HCT116 (cell line): ENCODE data around the gene AGAP1. TPM values are rescaled to one million over a fixed set of nuclear protein-coding genes. Genes with fewer than 3 reads are reported as not detected.
A peak's percentile ranks its signal among the peaks of the same experiment; 100 is the strongest.

Experiments used
- ATAC-seq: fragments of 200-7000 bp; cut with Tn5 transposase; 2 replicates; pipeline ENCODE4 v1.9.1; 2020; ENCODE audit warnings: mild to moderate bottlenecking, moderate library complexity
- BruUV-seq: library from RNA; stranded (reverse); fragments of 400-500 nt; replicated peaks from 2 replicates; lab custom pipeline; 2021; lab: Mats Ljungman, UMichigan
- CTCF ChIA-PET: fragments of 300-600 bp; sonication (Branson Sonifier 250); formaldehyde crosslinking; loops from one replicate; lab custom pipeline; 2021; ENCODE audit warnings: antibody characterized with exemption; lab: Charles Lee
- POLR2A ChIA-PET: fragments of 300-600, 350-600 bp; sonication (Branson Sonifier 250); formaldehyde crosslinking; loops from one replicate; lab custom pipeline; 2021; ENCODE audit warnings: antibody characterized with exemption; lab: Charles Lee
- RAD21 ChIA-PET, 2 experiments: fragments of 300-600 bp; sonication (Branson Sonifier 250); formaldehyde crosslinking; loops; one replicate each; lab custom pipeline; 2023; ENCODE audit warnings: low total read pairs in 2 of 2; ENCODE audit not compliant: uncharacterized antibody in 2 of 2, unreplicated experiment in 2 of 2, low non-redundant PET in 1 of 2; lab: Charles Lee
- DNase-seq: peaks from one replicate; pipeline ENCODE4 v3.0.0-alpha.2; 2010; ENCODE audit warnings: low read depth, low spot score
- H2AFZ ChIP-seq: fragments of 200-600 bp; shearing (Covaris generic), sonication (generic); 2 replicates; pipeline ENCODE4 v1.6.1; 2017; ENCODE audit warnings: low read depth, mixed run types, mixed read lengths, antibody characterized with exemption, low read length; ENCODE audit not compliant: poor library complexity, severe bottlenecking
- H3K27ac ChIP-seq: 2 replicates; pipeline ENCODE4 v1.5.1; 2012; ENCODE audit warnings: low read depth, low read length
- H3K27me3 ChIP-seq: fragments of 200-600 bp; sonication (generic); 2 replicates; pipeline ENCODE4 v1.6.1; 2016; ENCODE audit warnings: mixed run types, low read length, mixed read lengths; ENCODE audit not compliant: insufficient read depth
- H3K36me3 ChIP-seq, 2 experiments: fragments of 200-500 bp in 1 of 2; fragments of 200-600 bp in 1 of 2; sonication (Bioruptor generic) in 1 of 2; sonication (generic) in 1 of 2; 2 replicates each; pipeline versions ENCODE4 v1.5.1 to v1.6.1; 2014 to 2016; ENCODE audit warnings: low read length in 2 of 2, inconsistent platforms in 1 of 2, mixed read lengths in 1 of 2, mixed run types in 1 of 2; ENCODE audit not compliant: insufficient read depth in 2 of 2, control insufficient read depth in 1 of 2
- H3K4me1 ChIP-seq, 2 experiments: fragments of 200-600 bp in 1 of 2; sonication (generic) in 1 of 2; 2 replicates each; pipeline versions ENCODE4 v1.5.1 to v1.6.1; 2012 to 2017; ENCODE audit warnings: low read length in 2 of 2, inconsistent platforms in 1 of 2, mild to moderate bottlenecking in 1 of 2, mixed read lengths in 1 of 2, mixed run types in 1 of 2, moderate library complexity in 1 of 2; ENCODE audit not compliant: insufficient read depth in 2 of 2, control insufficient read depth in 1 of 2
- H3K4me2 ChIP-seq: fragments of 200-600 bp; sonication (generic); 2 replicates; pipeline ENCODE4 v1.6.1; 2017; ENCODE audit warnings: mixed run types, low read length, mixed read lengths
- H3K4me3 ChIP-seq, 2 experiments: fragments of 200-600 bp in 1 of 2; sonication (generic) in 1 of 2; replicated peaks in 1 of 2; 2 replicates each; pipeline ENCODE4 v1.5.1; 2011 to 2016; ENCODE audit warnings: low read length in 2 of 2, control low read depth in 1 of 2, low read depth in 1 of 2, mild to moderate bottlenecking in 1 of 2, mixed read lengths in 1 of 2, mixed run types in 1 of 2
- H3K79me2 ChIP-seq: fragments of 200-600 bp; sonication (generic); 2 replicates; pipeline ENCODE4 v1.6.1; 2017; ENCODE audit warnings: mild to moderate bottlenecking, mixed run types, low read length, moderate library complexity, mixed read lengths; ENCODE audit not compliant: insufficient read depth
- H3K9ac ChIP-seq: fragments of 200-600 bp; sonication (generic); 2 replicates; pipeline ENCODE4 v1.6.1; 2016; ENCODE audit warnings: low read length, mixed read lengths
- H3K9me2 ChIP-seq: fragments of 200-600 bp; sonication (generic), shearing (Covaris generic); 2 replicates; pipeline ENCODE4 v1.6.1; 2017; ENCODE audit warnings: mixed run types, mild to moderate bottlenecking, moderate library complexity; ENCODE audit not compliant: insufficient read depth
- H3K9me3 ChIP-seq, 2 experiments: fragments of 200-500 bp in 1 of 2; fragments of 200-600 bp in 1 of 2; sonication (Bioruptor generic) in 1 of 2; sonication (generic) in 1 of 2; 2 replicates each; pipeline ENCODE4 v1.6.1; 2014 to 2017; ENCODE audit warnings: low read length in 2 of 2, mixed read lengths in 2 of 2, inconsistent platforms in 1 of 2, low read depth in 1 of 2, mild to moderate bottlenecking in 1 of 2, mixed run types in 1 of 2, moderate library complexity in 1 of 2; ENCODE audit not compliant: control insufficient read depth in 1 of 2, insufficient read depth in 1 of 2
- H4K20me1 ChIP-seq: fragments of 200-600 bp; sonication (generic), shearing (Covaris generic); 2 replicates; pipeline ENCODE4 v1.6.1; 2017; ENCODE audit warnings: mixed run types, mild to moderate bottlenecking, moderate library complexity; ENCODE audit not compliant: insufficient read depth
- ATF3 ChIP-seq: IDR thresholded peaks from 2 replicates; pipeline ENCODE4 v1.6.1; 2012
- REST ChIP-seq: IDR thresholded peaks from 2 replicates; pipeline ENCODE4 v1.6.1; 2012; ENCODE audit warnings: low read depth
- SRF ChIP-seq: IDR thresholded peaks from 2 replicates; pipeline ENCODE4 v1.6.1; 2012; ENCODE audit warnings: low read depth
- intact Hi-C: fragments of 100-400 bp; cut with micrococcal nuclease; formaldehyde crosslinking; loops from 2 replicates; pipeline ENCODE4 v1.10.0; 2022
- total RNA-seq: library from RNA; stranded (reverse); gene quantifications from one replicate; pipeline ENCODE4 v1.2.1, GENCODE V29; 2021; ENCODE audit not compliant: unreplicated experiment
- TF ChIP-seq, protein P1 (sequence below), 3 experiments: fragments of 200-600 bp in 1 of 3; sonication (generic) in 1 of 3; IDR thresholded peaks in 2 of 3; conservative IDR thresholded peaks in 1 of 3; 2 replicates each; pipeline ENCODE4 v1.5.1; 2012 to 2017; ENCODE audit warnings: low read depth in 2 of 3, low read length in 2 of 3, antibody characterized with exemption in 1 of 3, borderline replicate concordance in 1 of 3, control low read depth in 1 of 3, mild to moderate bottlenecking in 1 of 3, mixed read lengths in 1 of 3, mixed run types in 1 of 3, moderate library complexity in 1 of 3; ENCODE audit not compliant: insufficient read depth in 1 of 3

The AGAP1 gene
- total RNA-seq, 1 experiment from 2014 or later, result 43.8 TPM

DNA sequence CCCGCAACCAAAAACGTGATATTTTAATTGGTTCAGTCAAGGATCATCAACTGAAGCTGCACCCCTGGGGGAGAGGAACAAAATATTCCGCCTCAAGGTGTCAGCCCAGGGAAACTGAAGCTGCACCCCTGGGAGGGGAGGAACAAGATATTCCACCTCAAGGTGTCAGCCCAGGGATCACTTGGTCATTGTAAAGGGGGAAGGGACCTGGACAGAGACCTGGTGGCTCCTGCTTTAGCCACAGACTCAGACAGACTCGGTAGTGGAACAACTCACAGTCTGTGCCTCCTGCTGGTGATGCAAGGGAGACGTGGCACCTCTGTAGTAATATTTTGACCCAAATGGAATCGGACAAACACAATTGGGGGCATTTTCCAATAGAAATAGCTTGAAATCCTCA is 599.3 kb downstream of the AGAP1 start:
- Histone ChIP-seq H4K20me1 (no peaks in the 10 kb centered on the region), H3K4me3 (no peak overlapping the region), H3K36me3 (no peaks in the 10 kb centered on the region), H3K9me3 (no peaks in the 10 kb centered on the region), H3K79me2 (no peaks in the 10 kb centered on the region), H3K9ac (no peak overlapping the region), H3K4me2 (no peak overlapping the region), H3K27me3 (no peaks in the 10 kb centered on the region), H3K27ac (no peak overlapping the region), H3K9me2 (no peaks in the 10 kb centered on the region), H2AFZ (no peak overlapping the region), H3K4me1 (no peaks in the 10 kb centered on the region)
- BruUV-seq, result no TSS peak
- ATAC-seq (peak; percentile 46), DNase-seq (no peak)
- intact Hi-C loops, result no loop called here
- ChIA-PET CTCF (no interaction called here), RAD21 (no interaction called here), POLR2A (no interaction called here)
- TF ChIP-seq, protein P1, sequence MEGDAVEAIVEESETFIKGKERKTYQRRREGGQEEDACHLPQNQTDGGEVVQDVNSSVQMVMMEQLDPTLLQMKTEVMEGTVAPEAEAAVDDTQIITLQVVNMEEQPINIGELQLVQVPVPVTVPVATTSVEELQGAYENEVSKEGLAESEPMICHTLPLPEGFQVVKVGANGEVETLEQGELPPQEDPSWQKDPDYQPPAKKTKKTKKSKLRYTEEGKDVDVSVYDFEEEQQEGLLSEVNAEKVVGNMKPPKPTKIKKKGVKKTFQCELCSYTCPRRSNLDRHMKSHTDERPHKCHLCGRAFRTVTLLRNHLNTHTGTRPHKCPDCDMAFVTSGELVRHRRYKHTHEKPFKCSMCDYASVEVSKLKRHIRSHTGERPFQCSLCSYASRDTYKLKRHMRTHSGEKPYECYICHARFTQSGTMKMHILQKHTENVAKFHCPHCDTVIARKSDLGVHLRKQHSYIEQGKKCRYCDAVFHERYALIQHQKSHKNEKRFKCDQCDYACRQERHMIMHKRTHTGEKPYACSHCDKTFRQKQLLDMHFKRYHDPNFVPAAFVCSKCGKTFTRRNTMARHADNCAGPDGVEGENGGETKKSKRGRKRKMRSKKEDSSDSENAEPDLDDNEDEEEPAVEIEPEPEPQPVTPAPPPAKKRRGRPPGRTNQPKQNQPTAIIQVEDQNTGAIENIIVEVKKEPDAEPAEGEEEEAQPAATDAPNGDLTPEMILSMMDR (IDR thresholded peaks at IDR 0.05 in 2 of 3, conservative IDR thresholded peaks at IDR 0.05 in 1 of 3; ENCODE audit: borderline replicate concordance in 1 of 3, insufficient read depth in 1 of 3, low read depth in 2 of 3, low read length in 2 of 3), result 0 out of 6 replicates have a peak, but pooled peaks of 1 of the 3 experiments have one; percentile 10
- no peak for TF ChIP-seq REST

DNA sequence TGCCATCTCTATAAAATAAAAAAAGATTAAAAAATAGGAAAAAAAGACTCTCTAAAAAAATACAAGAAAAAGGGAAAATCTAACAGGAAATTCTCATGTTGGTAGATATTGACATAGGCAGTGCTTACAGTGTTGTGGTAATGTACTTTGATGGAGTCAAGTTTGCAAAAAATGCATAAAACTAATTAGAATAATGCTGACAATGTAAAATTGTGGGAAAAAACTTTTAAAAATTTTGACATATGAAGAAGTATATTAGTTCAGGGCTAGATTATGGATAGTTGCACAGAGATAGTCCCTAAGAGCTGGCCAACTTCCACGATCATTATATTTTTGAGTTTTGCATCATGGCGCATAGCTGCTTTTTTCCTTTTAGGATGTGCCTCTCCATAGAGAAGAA is 601.7 kb downstream of the AGAP1 start:
- DNase-seq (no peak), ATAC-seq (no peak)
- BruUV-seq, result no TSS peak
- Histone ChIP-seq H3K4me3 (no peak overlapping the region), H3K9me3 (no peaks in the 10 kb centered on the region), H3K27ac (no peak overlapping the region), H3K9me2 (no peaks in the 10 kb centered on the region), H3K79me2 (no peaks in the 10 kb centered on the region), H3K4me1 (no peaks in the 10 kb centered on the region), H3K27me3 (no peaks in the 10 kb centered on the region), H3K36me3 (no peaks in the 10 kb centered on the region), H2AFZ (no peak overlapping the region), H3K4me2 (no peak overlapping the region), H4K20me1 (no peaks in the 10 kb centered on the region), H3K9ac (no peak overlapping the region)
- TF ChIP-seq SRF, result no peak
- no peak for TF ChIP-seq ATF3
- ChIA-PET POLR2A (no interaction called here), RAD21 (no interaction called here), CTCF (no interaction called here)
- intact Hi-C loops, result no loop called here
